Peyer's patch (tissue), 4 donors: ENCODE data around the gene DEFB126. TPM values are rescaled to one million over a fixed set of nuclear protein-coding genes. Genes with fewer than 3 reads are reported as not detected.

Source experiments
- DNase-seq, 3 donors: peaks; one replicate each; pipeline ENCODE4 v3.0.0-alpha.2; 2017 to 2019
- H3K27ac ChIP-seq, 4 donors: fragments of 200-600 bp; sonication (generic); one replicate each; pipeline ENCODE4 v1.5.1; 2016 to 2019
- H3K27me3 ChIP-seq, 2 donors: fragments of 200-600 bp; sonication (generic); one replicate each; pipeline ENCODE4 v1.5.1; 2019
- H3K36me3 ChIP-seq, 3 donors: fragments of 200-600 bp; sonication (generic); one replicate each; pipeline ENCODE4 v1.5.1; 2016 to 2019
- H3K4me1 ChIP-seq, 4 donors: fragments of 200-600 bp; sonication (generic); one replicate each; pipeline ENCODE4 v1.5.1; 2016 to 2019
- H3K4me3 ChIP-seq, 4 donors: fragments of 200-600 bp; sonication (generic); 1 replicate in 3 of 4; 2 replicates in 1 of 4; pipeline ENCODE4 v1.5.1; 2016 to 2019; ENCODE audit warnings: mild to moderate bottlenecking in 1 of 4
- H3K9me3 ChIP-seq, 4 donors: fragments of 200-600 bp; sonication (generic); one replicate each; pipeline ENCODE4 v1.5.1; 2016 to 2019; ENCODE audit warnings: mild to moderate bottlenecking in 1 of 4
- CTCF ChIP-seq, 6 experiments: fragments of 450-650 bp in 4 of 6; fragments of 200-600 bp in 2 of 6; sonication (generic) in 1 of 6; IDR thresholded peaks; one replicate each; pipeline ENCODE4 v1.5.1; 2017 to 2019; ENCODE audit warnings: antibody characterized with exemption in 6 of 6, mild to moderate bottlenecking in 3 of 6, moderate library complexity in 1 of 6
- POLR2A ChIP-seq, 2 donors: fragments of 450-650 bp; IDR thresholded peaks; one replicate each; pipeline ENCODE4 v1.5.1; 2017; ENCODE audit warnings: antibody characterized with exemption in 2 of 2, mild to moderate bottlenecking in 2 of 2, moderate library complexity in 2 of 2
- total RNA-seq, 4 donors: library from RNA; depleted of rRNA; stranded (reverse); fragments of >200 nt; gene quantifications; one replicate each; pipeline ENCODE4 v1.1.0, GENCODE V29; 2016

The DEFB126 gene
- total RNA-seq, 4 donors from 2014 or later = not detected

GRCh38 chr20:157154-157553 lies 14.8 kb downstream of the DEFB126 start, which contains the start of gene DEFB127:
Gene DEFB127, plus strand, starts transcription at chr20:157454. Its CDS starts 91 bp downstream, at chr20:157545.
- Histone ChIP-seq H3K4me3 (no peak within 1 kb of the TSS), H3K27ac (no peak within 1 kb of the TSS), H3K9me3 (no peaks in the 10 kb centered on the region), H3K4me1 (no peaks in the 10 kb centered on the region), H3K27me3 (no peaks in the 10 kb centered on the region), H3K36me3 (no peaks in the 10 kb centered on the region)
- TF ChIP-seq POLR2A (IDR thresholded peaks at IDR 0.05) (no peak), CTCF (IDR thresholded peaks at IDR 0.05) (no peak)
- DNase-seq = no peak

- H3K4me1 ChIP-seq = no peaks in the 10 kb centered on the region
- no peaks in the 10 kb centered on the region for H3K36me3 ChIP-seq
- no peak for DNase-seq
- TF ChIP-seq CTCF (IDR thresholded peaks at IDR 0.05) (no peak), POLR2A (IDR thresholded peaks at IDR 0.05) (no peak)
- no peaks in the 10 kb centered on the region for H3K27me3 ChIP-seq
- no peaks in the 10 kb centered on the region for H3K9me3 ChIP-seq
- no peak overlapping the region for H3K27ac ChIP-seq
- no peak overlapping the region for H3K4me3 ChIP-seq
These were observed 22.2 kb downstream of the DEFB126 start for GRCh38 chr20:164618-165017.

GRCh38 chr20:168876-169275 lies 26.5 kb downstream of the DEFB126 start:
- H3K4me3 ChIP-seq = no peak overlapping the region
- no peak for TF ChIP-seq CTCF (IDR thresholded peaks at IDR 0.05)
- TF ChIP-seq POLR2A (IDR thresholded peaks at IDR 0.05) = no peak
- H3K36me3 ChIP-seq = no peaks in the 10 kb centered on the region

GRCh38 chr20:184288-184687 lies 41.9 kb downstream of the DEFB126 start:
- Histone ChIP-seq H3K4me3 (no peak overlapping the region), H3K27ac (no peak overlapping the region), H3K9me3 (no peaks in the 10 kb centered on the region), H3K36me3 (no peaks in the 10 kb centered on the region), H3K4me1 (no peaks in the 10 kb centered on the region), H3K27me3 (no peaks in the 10 kb centered on the region)
- TF ChIP-seq POLR2A (IDR thresholded peaks at IDR 0.05) (no peak), CTCF (IDR thresholded peaks at IDR 0.05) (no peak)
- no peak for DNase-seq

More at GRCh38 chr20:168876-169275, 26.5 kb downstream of the DEFB126 start:
- Histone ChIP-seq H3K4me1 (no peaks in the 10 kb centered on the region), H3K27me3 (no peaks in the 10 kb centered on the region), H3K9me3 (no peaks in the 10 kb centered on the region), H3K27ac (no peak overlapping the region)
- DNase-seq = no peak

GRCh38 chr20:187733-188132 lies 45.3 kb downstream of the DEFB126 start:
- Histone ChIP-seq H3K4me3 (no peak overlapping the region), H3K4me1 (no peaks in the 10 kb centered on the region), H3K27ac (no peak overlapping the region), H3K36me3 (no peaks in the 10 kb centered on the region), H3K9me3 (no peaks in the 10 kb centered on the region), H3K27me3 (no peaks in the 10 kb centered on the region)
- no peak for TF ChIP-seq POLR2A (IDR thresholded peaks at IDR 0.05)
- no peak for TF ChIP-seq CTCF (IDR thresholded peaks at IDR 0.05)
- DNase-seq = no peak

- Histone ChIP-seq H3K27ac (no peak within 1 kb of the TSS), H3K9me3 (no peaks in the 10 kb centered on the region), H3K27me3 (no peaks in the 10 kb centered on the region), H3K36me3 (no peaks in the 10 kb centered on the region), H3K4me3 (no peak within 1 kb of the TSS), H3K4me1 (no peaks in the 10 kb centered on the region)
- no peak for DNase-seq
- TF ChIP-seq POLR2A (IDR thresholded peaks at IDR 0.05) = no peak
- TF ChIP-seq CTCF (IDR thresholded peaks at IDR 0.05) = no peak
These were observed 47.2 kb downstream of the DEFB126 start, which contains the start of gene DEFB128 for GRCh38 chr20:189611-190010. Gene DEFB128, minus strand, starts transcription at chr20:189711. Its CDS starts 88 bp downstream, at chr20:189623.
